GM23338 (cell line): ENCODE measurements around the gene NHEJ1. TPM values are rescaled to one million over a fixed set of nuclear protein-coding genes. Genes with fewer than 3 reads are reported as not detected.

Experiments used
- ATAC-seq: fragments of 200-7000 bp; cut with Tn5 transposase; 3 replicates; pipeline ENCODE4 v1.9.1; 2020
- DNase-seq: peaks from one replicate; pipeline ENCODE4 v3.0.0-alpha.2; 2015; ENCODE audit warnings: low spot score
- H2AFZ ChIP-seq: fragments of 200-600 bp; sonication (generic); 2 replicates; pipeline ENCODE4 v1.8.0; 2016; ENCODE audit warnings: antibody characterized with exemption, mild to moderate bottlenecking, moderate library complexity
- H3F3A ChIP-seq: fragments of 200-600 bp; sonication (generic); replicated peaks from 2 replicates; pipeline ENCODE4 v1.8.0; 2017; ENCODE audit warnings: antibody characterized with exemption, mixed run types, low read depth
- H3K27ac ChIP-seq: fragments of 200-600 bp; sonication (generic); 2 replicates; pipeline ENCODE4 v1.6.1; 2016; ENCODE audit warnings: low read depth
- H3K27me3 ChIP-seq: fragments of 200-600 bp; sonication (generic); 2 replicates; pipeline ENCODE4 v1.8.0; 2016; ENCODE audit warnings: mild to moderate bottlenecking, mixed run types, moderate library complexity; ENCODE audit not compliant: insufficient read depth
- H3K36me3 ChIP-seq: fragments of 200-600 bp; sonication (generic); 2 replicates; pipeline ENCODE4 v1.8.0; 2016; ENCODE audit warnings: mild to moderate bottlenecking; ENCODE audit not compliant: insufficient read depth
- H3K4me1 ChIP-seq: fragments of 200-600 bp; sonication (generic); 2 replicates; pipeline ENCODE4 v1.8.0; 2016; ENCODE audit warnings: mild to moderate bottlenecking, moderate library complexity; ENCODE audit not compliant: insufficient read depth
- H3K4me2 ChIP-seq: fragments of 200-600 bp; sonication (generic); 2 replicates; pipeline ENCODE4 v1.7.1; 2017; ENCODE audit warnings: mixed run types
- H3K4me3 ChIP-seq: fragments of 200-600 bp; sonication (generic); 2 replicates; pipeline ENCODE4 v1.6.1; 2016; ENCODE audit warnings: mixed run types
- H3K79me2 ChIP-seq: fragments of 200-600 bp; sonication (generic); replicated peaks from 2 replicates; pipeline ENCODE4 v1.8.0; 2017; ENCODE audit warnings: mild to moderate bottlenecking; ENCODE audit not compliant: insufficient read depth
- H3K9me2 ChIP-seq: fragments of 200-600 bp; sonication (generic); 2 replicates; pipeline ENCODE4 v1.8.0; 2017; ENCODE audit not compliant: insufficient read depth
- H4K20me1 ChIP-seq: fragments of 200-600 bp; sonication (generic); replicated peaks from 2 replicates; pipeline ENCODE4 v1.8.0; 2017; ENCODE audit warnings: mild to moderate bottlenecking; ENCODE audit not compliant: insufficient read depth
- H3K27ac Mint-ChIP-seq: 2 replicates; pipeline ENCODE4 v1.8.0; 2020; ENCODE audit warnings: inconsistent platforms, mild to moderate bottlenecking, moderate library complexity, mixed read lengths
- H3K27me3 Mint-ChIP-seq: 3 replicates; pipeline ENCODE4 v1.8.0; 2022; ENCODE audit warnings: low read depth, mild to moderate bottlenecking, moderate library complexity, mixed read lengths, inconsistent platforms; ENCODE audit not compliant: insufficient read depth, poor library complexity
- H3K36me3 Mint-ChIP-seq: 3 replicates; pipeline ENCODE4 v1.8.0; 2021; ENCODE audit warnings: low read depth, mild to moderate bottlenecking, inconsistent platforms, moderate library complexity, mixed read lengths
- H3K4me1 Mint-ChIP-seq: 3 replicates; pipeline ENCODE4 v1.8.0; 2020; ENCODE audit warnings: mild to moderate bottlenecking, inconsistent platforms, mixed read lengths
- H3K4me3 Mint-ChIP-seq: 3 replicates; pipeline ENCODE4 v1.8.0; 2021; ENCODE audit warnings: moderate library complexity, mild to moderate bottlenecking, inconsistent platforms, mixed read lengths
- H3K9me3 Mint-ChIP-seq: 3 replicates; pipeline ENCODE4 v1.8.0; 2020; ENCODE audit warnings: moderate library complexity, mild to moderate bottlenecking, inconsistent platforms, mixed read lengths
- CREB1 ChIP-seq: fragments of 250-450 bp; sonication (Bioruptor Pico); IDR thresholded peaks from 2 replicates; pipeline ENCODE4 v1.5.0; 2020; ENCODE audit warnings: low read depth, mild to moderate bottlenecking, moderate library complexity
- CTCF ChIP-seq, 2 experiments: fragments of 200-600 bp in 1 of 2; sonication (generic) in 1 of 2; conservative IDR thresholded peaks; 2 replicates each; pipeline versions ENCODE4 v1.5.1 to v1.6.1; 2016 to 2017; ENCODE audit warnings: antibody characterized with exemption in 2 of 2, low read depth in 2 of 2, mild to moderate bottlenecking in 2 of 2, moderate library complexity in 1 of 2
- ETS1 ChIP-seq: IDR thresholded peaks from 2 replicates; pipeline ENCODE4 v1.6.1; 2016; ENCODE audit warnings: antibody characterized with exemption
- EZH2 ChIP-seq: fragments of 200-600 bp; sonication (generic); IDR thresholded peaks from one replicate; pipeline ENCODE4 v1.8.0; 2017; ENCODE audit warnings: antibody characterized with exemption, mild to moderate bottlenecking, low read depth; ENCODE audit not compliant: unreplicated experiment
- EZH2phosphoT487 ChIP-seq: fragments of 200-600 bp; sonication (generic); IDR thresholded peaks from one replicate; pipeline ENCODE4 v1.8.1; 2018; ENCODE audit warnings: antibody characterized with exemption; ENCODE audit not compliant: unreplicated experiment
- JUNB ChIP-seq: IDR thresholded peaks from one replicate; pipeline ENCODE4 v1.6.1; 2016; ENCODE audit warnings: antibody characterized with exemption; ENCODE audit not compliant: unreplicated experiment
- NANOG ChIP-seq: IDR thresholded peaks from 2 replicates; pipeline ENCODE4 v1.6.1; 2016; ENCODE audit warnings: antibody characterized with exemption, borderline replicate concordance
- POLR2AphosphoS5 ChIP-seq: IDR thresholded peaks from 2 replicates; pipeline ENCODE4 v1.6.1; 2016; ENCODE audit warnings: antibody characterized with exemption, low read depth
- REST ChIP-seq: IDR thresholded peaks from one replicate; pipeline ENCODE4 v1.6.1; 2018; ENCODE audit warnings: antibody characterized with exemption; ENCODE audit not compliant: unreplicated experiment
- STAT1 ChIP-seq: IDR thresholded peaks from one replicate; pipeline ENCODE4 v1.6.1; 2016; ENCODE audit warnings: antibody characterized with exemption; ENCODE audit not compliant: unreplicated experiment
- ZNF114 ChIP-seq: fragments of 250-450 bp; sonication (Bioruptor Pico); IDR thresholded peaks from 2 replicates; pipeline ENCODE4 v1.5.0; 2020; ENCODE audit warnings: mild to moderate bottlenecking, moderate library complexity
- ZNF331 ChIP-seq: fragments of 250-450 bp; sonication (Bioruptor Pico); IDR thresholded peaks from 2 replicates; pipeline ENCODE4 v1.5.0; 2020; ENCODE audit warnings: low read depth, mild to moderate bottlenecking, moderate library complexity
- ZNF462 ChIP-seq: fragments of 250-450 bp; sonication (Bioruptor Pico); IDR thresholded peaks from 2 replicates; pipeline ENCODE4 v1.5.0; 2020; ENCODE audit warnings: mild to moderate bottlenecking, moderate library complexity
- polyA plus RNA-seq: library from polyadenylated mRNA; unstranded; fragments of >200 nt; fragmentation: Nextera tagmentation; extraction: Ambion mirVana; gene quantifications from 2 replicates; pipeline ENCODE4 v1.2.1, GENCODE V29; 2016
- total RNA-seq: library from RNA; depleted of rRNA; stranded (reverse); fragments of >200 nt; shearing (Covaris generic); gene quantifications from 2 replicates; pipeline ENCODE4 v1.2.3, GENCODE V29; 2014

The NHEJ1 gene
- total and polyA plus RNA-seq, 2 experiments from 2014 or later: 19.6 to 30.6 TPM

GRCh38 chr2:219174146-219174545, 13.5 kb upstream of the NHEJ1 start:
- DNase-seq (no peak), ATAC-seq (no peak)
- Histone ChIP-seq H2AFZ (no peak overlapping the region), H3K4me1 (peaks cover 10% of the 10 kb centered on the region), H3K27ac (no peak overlapping the region), H3K27me3 (no peaks in the 10 kb centered on the region), H3K4me3 (no peak overlapping the region), H3K36me3 (no peaks in the 10 kb centered on the region), H3K4me2 (no peak overlapping the region), H3K9me2 (no peaks in the 10 kb centered on the region), H3F3A (peaks cover 20% of the 10 kb centered on the region), H4K20me1 (no peaks in the 10 kb centered on the region; the same call in 1 of the 2 replicates), H3K79me2 (peaks cover 4% of the 10 kb centered on the region)
- H3K9me3 Mint-ChIP-seq: no peaks in the 10 kb centered on the region; the same call in 2 of the 3 replicates
- peaks cover 22% of the 10 kb centered on the region for H3K36me3 Mint-ChIP-seq
- no peak overlapping the region for H3K4me3 Mint-ChIP-seq
- H3K27ac Mint-ChIP-seq: no peak overlapping the region
- H3K4me1 Mint-ChIP-seq: peaks cover 17% of the 10 kb centered on the region
- TF ChIP-seq NANOG (no peak), CTCF (conservative IDR thresholded peaks at IDR 0.05; ENCODE audit: low read depth in 2 of 2) (no peak), ZNF114 (CRISPR knock-in tag) (no peak), EZH2 (no peak), CREB1 (no peak), ZNF462 (CRISPR knock-in tag) (no peak), STAT1 (no peak), POLR2AphosphoS5 (no peak), JUNB (no peak), ETS1 (no peak), ZNF331 (no peak), REST (no peak), EZH2phosphoT487 (no peak)
- peaks cover 17% of the 10 kb centered on the region for H3K27me3 Mint-ChIP-seq
